IMR-90 (cell line): Measurements from ENCODE around the gene ZAR1.

Experiments used
- POLR2A ChIP-seq: IDR thresholded peaks from 2 replicates; pipeline ENCODE4 v1.6.1; 2012; ENCODE audit warnings: mild to moderate bottlenecking, low read depth, low read length
- RAD21 ChIP-seq: IDR thresholded peaks from 2 replicates; pipeline ENCODE4 v1.6.1; 2012; ENCODE audit warnings: low read length, improper control_type of control experiment
- SMC3 ChIP-seq: fragments of 150-350 bp; IDR thresholded peaks from 2 replicates; pipeline ENCODE4 v1.6.1; 2016; ENCODE audit warnings: low read depth, mild to moderate bottlenecking, antibody characterized with exemption, low read length, moderate library complexity
- TF ChIP-seq, protein P1 (sequence below): fragments of 150-350 bp; IDR thresholded peaks from 2 replicates; pipeline ENCODE4 v1.6.1; 2017; ENCODE audit warnings: mild to moderate bottlenecking, antibody characterized with exemption, low read length, low read depth
- TF ChIP-seq, protein P2 (sequence below): conservative IDR thresholded peaks from 2 replicates; pipeline ENCODE4 v1.5.1; 2012; ENCODE audit warnings: mild to moderate bottlenecking, low read depth, low read length, improper control_type of control experiment

DNA sequence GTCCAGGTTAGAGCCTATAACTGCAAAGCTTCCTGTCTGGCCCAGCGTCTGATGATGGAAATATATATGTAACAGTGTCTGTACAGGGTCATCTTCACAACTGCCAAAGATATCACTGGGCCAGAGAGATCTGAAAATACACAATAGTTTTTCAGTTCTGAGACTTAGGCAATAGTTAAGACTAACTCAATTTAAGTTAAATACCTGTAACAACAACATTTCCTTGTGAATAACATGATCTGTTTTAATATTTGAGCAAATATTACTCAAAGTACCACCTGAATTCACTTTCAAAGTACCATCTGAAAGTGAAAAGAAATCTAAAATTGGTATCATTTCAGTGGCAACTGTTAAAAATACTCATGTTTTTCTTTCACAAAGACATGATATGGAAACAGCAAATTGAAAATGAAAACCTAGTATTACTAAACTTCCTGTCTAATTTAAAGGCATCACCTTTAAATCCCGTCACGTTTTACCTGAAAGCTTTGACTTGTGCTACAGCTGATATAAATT lies 9.6 kb downstream of the ZAR1 start:
- TF ChIP-seq POLR2A (no peak), SMC3 (no peak), RAD21 (no peak)
- TF ChIP-seq, protein P1, sequence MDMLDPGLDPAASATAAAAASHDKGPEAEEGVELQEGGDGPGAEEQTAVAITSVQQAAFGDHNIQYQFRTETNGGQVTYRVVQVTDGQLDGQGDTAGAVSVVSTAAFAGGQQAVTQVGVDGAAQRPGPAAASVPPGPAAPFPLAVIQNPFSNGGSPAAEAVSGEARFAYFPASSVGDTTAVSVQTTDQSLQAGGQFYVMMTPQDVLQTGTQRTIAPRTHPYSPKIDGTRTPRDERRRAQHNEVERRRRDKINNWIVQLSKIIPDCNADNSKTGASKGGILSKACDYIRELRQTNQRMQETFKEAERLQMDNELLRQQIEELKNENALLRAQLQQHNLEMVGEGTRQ = no peak
- TF ChIP-seq, protein P2, sequence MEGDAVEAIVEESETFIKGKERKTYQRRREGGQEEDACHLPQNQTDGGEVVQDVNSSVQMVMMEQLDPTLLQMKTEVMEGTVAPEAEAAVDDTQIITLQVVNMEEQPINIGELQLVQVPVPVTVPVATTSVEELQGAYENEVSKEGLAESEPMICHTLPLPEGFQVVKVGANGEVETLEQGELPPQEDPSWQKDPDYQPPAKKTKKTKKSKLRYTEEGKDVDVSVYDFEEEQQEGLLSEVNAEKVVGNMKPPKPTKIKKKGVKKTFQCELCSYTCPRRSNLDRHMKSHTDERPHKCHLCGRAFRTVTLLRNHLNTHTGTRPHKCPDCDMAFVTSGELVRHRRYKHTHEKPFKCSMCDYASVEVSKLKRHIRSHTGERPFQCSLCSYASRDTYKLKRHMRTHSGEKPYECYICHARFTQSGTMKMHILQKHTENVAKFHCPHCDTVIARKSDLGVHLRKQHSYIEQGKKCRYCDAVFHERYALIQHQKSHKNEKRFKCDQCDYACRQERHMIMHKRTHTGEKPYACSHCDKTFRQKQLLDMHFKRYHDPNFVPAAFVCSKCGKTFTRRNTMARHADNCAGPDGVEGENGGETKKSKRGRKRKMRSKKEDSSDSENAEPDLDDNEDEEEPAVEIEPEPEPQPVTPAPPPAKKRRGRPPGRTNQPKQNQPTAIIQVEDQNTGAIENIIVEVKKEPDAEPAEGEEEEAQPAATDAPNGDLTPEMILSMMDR = no peak
